ENCODE measurements around the gene VWC2L.

VWC2L gene

GRCh38 chr2:214579035-214579434 is 168.2 kb downstream of the VWC2L start:
- Mint-ChIP-seq H3K27me3 (peaks cover 23% of the 10 kb centered on the region), H3K9me3 (no peaks in the 10 kb centered on the region), H3K36me3 (ENCODE audit: insufficient read depth) (no peaks in the 10 kb centered on the region), H3K27ac (ENCODE audit: low read depth) (no peak overlapping the region), H3K4me3 (no peak overlapping the region), H3K4me1 (peaks cover 6% of the 10 kb centered on the region)
- no peak for DNase-seq (ENCODE audit: low spot score in 2 of 2)
- no peak for ATAC-seq (replicated peaks; ENCODE audit: extremely low read depth, poor library complexity, severe bottlenecking)

- no peaks in the 10 kb centered on the region for H3K4me1 Mint-ChIP-seq
- no peak for ATAC-seq (replicated peaks; ENCODE audit: extremely low read depth, poor library complexity, severe bottlenecking)
- H3K4me3 Mint-ChIP-seq = no peak overlapping the region
- peaks cover 5% of the 10 kb centered on the region for H3K9me3 Mint-ChIP-seq
- H3K36me3 Mint-ChIP-seq (ENCODE audit: insufficient read depth) = no peaks in the 10 kb centered on the region
- no peak for DNase-seq (ENCODE audit: low spot score in 2 of 2)
- H3K27ac Mint-ChIP-seq (ENCODE audit: low read depth) = no peak overlapping the region
- H3K27me3 Mint-ChIP-seq = peaks cover 6% of the 10 kb centered on the region
Observed at GRCh38 chr2:214587442-214587841, 176.6 kb downstream of the VWC2L start.

GRCh38 chr2:214591366-214591765 is 180.5 kb downstream of the VWC2L start:
- H3K4me3 Mint-ChIP-seq = no peak overlapping the region
- no peak for ATAC-seq (replicated peaks; ENCODE audit: extremely low read depth, poor library complexity, severe bottlenecking)
- H3K4me1 Mint-ChIP-seq = no peaks in the 10 kb centered on the region
- peaks cover 15% of the 10 kb centered on the region for H3K27me3 Mint-ChIP-seq
- no peak for DNase-seq (ENCODE audit: low spot score in 2 of 2)
- H3K27ac Mint-ChIP-seq (ENCODE audit: low read depth) = no peak overlapping the region
- peaks cover 5% of the 10 kb centered on the region for H3K9me3 Mint-ChIP-seq
- H3K36me3 Mint-ChIP-seq (ENCODE audit: insufficient read depth) = no peaks in the 10 kb centered on the region

GRCh38 chr2:214592011-214592410 is 181.2 kb downstream of the VWC2L start:
- ATAC-seq (replicated peaks; ENCODE audit: extremely low read depth, poor library complexity, severe bottlenecking) = no peak
- Mint-ChIP-seq H3K4me1 (no peaks in the 10 kb centered on the region), H3K27ac (ENCODE audit: low read depth) (no peak overlapping the region), H3K4me3 (no peak overlapping the region), H3K9me3 (peaks cover 5% of the 10 kb centered on the region), H3K27me3 (peaks cover 15% of the 10 kb centered on the region), H3K36me3 (ENCODE audit: insufficient read depth) (no peaks in the 10 kb centered on the region)
- no peak for DNase-seq (ENCODE audit: low spot score in 2 of 2)

- no peaks in the 10 kb centered on the region for H3K36me3 Mint-ChIP-seq (ENCODE audit: insufficient read depth)
- peaks cover 5% of the 10 kb centered on the region for H3K9me3 Mint-ChIP-seq
- peaks cover 15% of the 10 kb centered on the region for H3K27me3 Mint-ChIP-seq
- no peaks in the 10 kb centered on the region for H3K4me1 Mint-ChIP-seq
- no peak for DNase-seq (ENCODE audit: low spot score in 2 of 2)
- no peak overlapping the region for H3K27ac Mint-ChIP-seq (ENCODE audit: low read depth)
- H3K4me3 Mint-ChIP-seq = no peak overlapping the region
- no peak for ATAC-seq (replicated peaks; ENCODE audit: extremely low read depth, poor library complexity, severe bottlenecking)
Observed at GRCh38 chr2:214593727-214594126, 182.9 kb downstream of the VWC2L start.

GRCh38 chr2:214601852-214602633 is 191.2 kb downstream of the VWC2L start:
- Mint-ChIP-seq H3K27me3 (no peaks in the 10 kb centered on the region), H3K9me3 (no peaks in the 10 kb centered on the region), H3K4me1 (no peaks in the 10 kb centered on the region), H3K36me3 (ENCODE audit: insufficient read depth) (no peaks in the 10 kb centered on the region), H3K27ac (ENCODE audit: low read depth) (no peak overlapping the region), H3K4me3 (no peak overlapping the region)
- no peak for DNase-seq (ENCODE audit: low spot score in 2 of 2)
- ATAC-seq (replicated peaks; ENCODE audit: extremely low read depth, poor library complexity, severe bottlenecking) = no peak

GRCh38 chr2:214604861-214605260 is 194.0 kb downstream of the VWC2L start:
- H3K27me3 Mint-ChIP-seq = no peaks in the 10 kb centered on the region
- no peaks in the 10 kb centered on the region for H3K4me1 Mint-ChIP-seq
- no peaks in the 10 kb centered on the region for H3K9me3 Mint-ChIP-seq
- ATAC-seq (replicated peaks; ENCODE audit: extremely low read depth, poor library complexity, severe bottlenecking) (no peak), DNase-seq (ENCODE audit: low spot score in 2 of 2) (no peak)
- no peak overlapping the region for H3K27ac Mint-ChIP-seq (ENCODE audit: low read depth)
- no peaks in the 10 kb centered on the region for H3K36me3 Mint-ChIP-seq (ENCODE audit: insufficient read depth)
- no peak overlapping the region for H3K4me3 Mint-ChIP-seq

- no peak overlapping the region for H3K27ac Mint-ChIP-seq (ENCODE audit: low read depth)
- no peak for ATAC-seq (replicated peaks; ENCODE audit: extremely low read depth, poor library complexity, severe bottlenecking)
- H3K4me3 Mint-ChIP-seq = no peak overlapping the region
- H3K36me3 Mint-ChIP-seq (ENCODE audit: insufficient read depth) = no peaks in the 10 kb centered on the region
- no peaks in the 10 kb centered on the region for H3K27me3 Mint-ChIP-seq
- DNase-seq (ENCODE audit: low spot score in 2 of 2) = no peak
- H3K9me3 Mint-ChIP-seq = no peaks in the 10 kb centered on the region
- H3K4me1 Mint-ChIP-seq = no peaks in the 10 kb centered on the region
Observed at GRCh38 chr2:214607051-214607450, 196.2 kb downstream of the VWC2L start.

GRCh38 chr2:214611015-214611414 is 200.2 kb downstream of the VWC2L start:
- Mint-ChIP-seq H3K27ac (ENCODE audit: low read depth) (no peak overlapping the region), H3K4me3 (no peak overlapping the region), H3K9me3 (no peaks in the 10 kb centered on the region), H3K27me3 (no peaks in the 10 kb centered on the region), H3K36me3 (ENCODE audit: insufficient read depth) (no peaks in the 10 kb centered on the region), H3K4me1 (no peaks in the 10 kb centered on the region)
- no peak for DNase-seq (ENCODE audit: low spot score in 2 of 2)
- ATAC-seq (replicated peaks; ENCODE audit: extremely low read depth, poor library complexity, severe bottlenecking) = no peak

GRCh38 chr2:214624166-214624760 is 213.4 kb downstream of the VWC2L start:
- H3K27ac Mint-ChIP-seq (ENCODE audit: low read depth) = no peak overlapping the region
- DNase-seq (ENCODE audit: low spot score in 2 of 2) = no peak
- ATAC-seq (replicated peaks; ENCODE audit: extremely low read depth, poor library complexity, severe bottlenecking) = no peak
- peaks cover 9% of the 10 kb centered on the region for H3K27me3 Mint-ChIP-seq
- H3K36me3 Mint-ChIP-seq (ENCODE audit: insufficient read depth) = no peaks in the 10 kb centered on the region
- no peak overlapping the region for H3K4me3 Mint-ChIP-seq
- peaks cover 6% of the 10 kb centered on the region for H3K9me3 Mint-ChIP-seq
- H3K4me1 Mint-ChIP-seq = no peaks in the 10 kb centered on the region

- no peak for DNase-seq (ENCODE audit: low spot score in 2 of 2)
- H3K27ac Mint-ChIP-seq (ENCODE audit: low read depth) = no peak overlapping the region
- H3K4me1 Mint-ChIP-seq = no peaks in the 10 kb centered on the region
- ATAC-seq (replicated peaks; ENCODE audit: extremely low read depth, poor library complexity, severe bottlenecking) = no peak
- peaks cover 9% of the 10 kb centered on the region for H3K27me3 Mint-ChIP-seq
- H3K9me3 Mint-ChIP-seq = peaks cover 8% of the 10 kb centered on the region
- H3K36me3 Mint-ChIP-seq (ENCODE audit: insufficient read depth) = no peaks in the 10 kb centered on the region
- no peak overlapping the region for H3K4me3 Mint-ChIP-seq
Observed at GRCh38 chr2:214628091-214628490, 217.2 kb downstream of the VWC2L start.

Measured in central memory CD8-positive, alpha-beta T cell (primary cell).